ENCODE results near the gene CLTRN.

Gene CLTRN

GRCh38 chrX:15619053-15619755, 45.4 kb downstream of the CLTRN start:
- no peak overlapping the region for H3K4me3 Mint-ChIP-seq
- DNase-seq = no peak
- H3K4me1 Mint-ChIP-seq (ENCODE audit: low read depth) = no peaks in the 10 kb centered on the region
- H3K27ac Mint-ChIP-seq = no peak overlapping the region
- H3K27me3 Mint-ChIP-seq = peaks cover 64% of the 10 kb centered on the region
- no peaks in the 10 kb centered on the region for H3K9me3 Mint-ChIP-seq
- no peaks in the 10 kb centered on the region for H3K36me3 Mint-ChIP-seq (ENCODE audit: low read depth)

- Mint-ChIP-seq H3K9me3 (no peaks in the 10 kb centered on the region), H3K27ac (no peak overlapping the region), H3K36me3 (ENCODE audit: low read depth) (no peaks in the 10 kb centered on the region), H3K4me1 (ENCODE audit: low read depth) (no peaks in the 10 kb centered on the region), H3K4me3 (no peak overlapping the region), H3K27me3 (peaks cover 64% of the 10 kb centered on the region)
- no peak for DNase-seq
These were observed 47.5 kb downstream of the CLTRN start for GRCh38 chrX:15617111-15617510.

- H3K27me3 Mint-ChIP-seq = peaks cover 65% of the 10 kb centered on the region
- DNase-seq = no peak
These were observed 48.1 kb downstream of the CLTRN start for GRCh38 chrX:15616531-15616930.

GRCh38 chrX:15607067-15607466, 57.5 kb downstream of the CLTRN start:
- H3K4me3 Mint-ChIP-seq = no peak overlapping the region
- no peak overlapping the region for H3K27ac Mint-ChIP-seq
- no peaks in the 10 kb centered on the region for H3K4me1 Mint-ChIP-seq (ENCODE audit: low read depth)
- peaks cover 1% of the 10 kb centered on the region for H3K9me3 Mint-ChIP-seq
- H3K36me3 Mint-ChIP-seq (ENCODE audit: low read depth) = no peaks in the 10 kb centered on the region
- H3K27me3 Mint-ChIP-seq = peaks cover 68% of the 10 kb centered on the region
- DNase-seq = no peak

More at GRCh38 chrX:15616531-15616930, 48.1 kb downstream of the CLTRN start:
- Mint-ChIP-seq H3K9me3 (no peaks in the 10 kb centered on the region), H3K36me3 (ENCODE audit: low read depth) (no peaks in the 10 kb centered on the region), H3K4me1 (ENCODE audit: low read depth) (no peaks in the 10 kb centered on the region), H3K27ac (no peak overlapping the region), H3K4me3 (no peak overlapping the region)

GRCh38 chrX:15606136-15606535, 58.5 kb downstream of the CLTRN start:
- H3K36me3 Mint-ChIP-seq (ENCODE audit: low read depth) = no peaks in the 10 kb centered on the region
- peaks cover 65% of the 10 kb centered on the region for H3K27me3 Mint-ChIP-seq
- no peaks in the 10 kb centered on the region for H3K4me1 Mint-ChIP-seq (ENCODE audit: low read depth)
- H3K4me3 Mint-ChIP-seq = no peak overlapping the region
- H3K27ac Mint-ChIP-seq = no peak overlapping the region
- no peak for DNase-seq
- peaks cover 1% of the 10 kb centered on the region for H3K9me3 Mint-ChIP-seq

- Mint-ChIP-seq H3K27ac (no peak overlapping the region), H3K36me3 (ENCODE audit: low read depth) (no peaks in the 10 kb centered on the region), H3K4me3 (no peak overlapping the region), H3K27me3 (peaks cover 63% of the 10 kb centered on the region), H3K4me1 (ENCODE audit: low read depth) (no peaks in the 10 kb centered on the region), H3K9me3 (no peaks in the 10 kb centered on the region)
- no peak for DNase-seq
These were observed 59.4 kb downstream of the CLTRN start for GRCh38 chrX:15605226-15605625.

GRCh38 chrX:15602761-15603160, 61.8 kb downstream of the CLTRN start:
- Mint-ChIP-seq H3K4me3 (no peak overlapping the region), H3K9me3 (no peaks in the 10 kb centered on the region), H3K27me3 (peaks cover 56% of the 10 kb centered on the region), H3K4me1 (ENCODE audit: low read depth) (no peaks in the 10 kb centered on the region), H3K27ac (no peak overlapping the region), H3K36me3 (ENCODE audit: low read depth) (no peaks in the 10 kb centered on the region)
- no peak for DNase-seq

- Mint-ChIP-seq H3K27ac (no peak overlapping the region), H3K4me1 (ENCODE audit: low read depth) (no peaks in the 10 kb centered on the region), H3K9me3 (no peaks in the 10 kb centered on the region), H3K4me3 (no peak overlapping the region), H3K36me3 (ENCODE audit: low read depth) (no peaks in the 10 kb centered on the region), H3K27me3 (peaks cover 59% of the 10 kb centered on the region)
- DNase-seq = no peak
These were observed 62.7 kb downstream of the CLTRN start for GRCh38 chrX:15601932-15602331.

GRCh38 chrX:15600745-15601144, 63.9 kb downstream of the CLTRN start, which contains the start of gene ACE2:
ACE2 (minus strand) TSS chrX:15600960; CDS start chrX:15600911, 49 bp downstream.
- Mint-ChIP-seq H3K4me1 (ENCODE audit: low read depth) (no peaks in the 10 kb centered on the region), H3K4me3 (no peak within 1 kb of the TSS), H3K27me3 (peaks cover 58% of the 10 kb centered on the region), H3K27ac (no peak within 1 kb of the TSS), H3K36me3 (ENCODE audit: low read depth) (no peaks in the 10 kb centered on the region), H3K9me3 (no peaks in the 10 kb centered on the region)
- no peak for DNase-seq

- DNase-seq = no peak
- H3K27ac Mint-ChIP-seq = no peak overlapping the region
- H3K36me3 Mint-ChIP-seq (ENCODE audit: low read depth) = no peaks in the 10 kb centered on the region
- H3K9me3 Mint-ChIP-seq = no peaks in the 10 kb centered on the region
- H3K4me3 Mint-ChIP-seq = no peak overlapping the region
- peaks cover 56% of the 10 kb centered on the region for H3K27me3 Mint-ChIP-seq
- H3K4me1 Mint-ChIP-seq (ENCODE audit: low read depth) = no peaks in the 10 kb centered on the region
These were observed 64.6 kb downstream of the CLTRN start for GRCh38 chrX:15600049-15600448.

GRCh38 chrX:15599461-15599860, 65.1 kb downstream of the CLTRN start:
- DNase-seq = no peak
- Mint-ChIP-seq H3K9me3 (no peaks in the 10 kb centered on the region), H3K27me3 (peaks cover 58% of the 10 kb centered on the region), H3K36me3 (ENCODE audit: low read depth) (no peaks in the 10 kb centered on the region), H3K4me3 (no peak overlapping the region), H3K27ac (no peak overlapping the region), H3K4me1 (ENCODE audit: low read depth) (no peaks in the 10 kb centered on the region)

- Mint-ChIP-seq H3K27ac (no peak overlapping the region), H3K4me3 (no peak overlapping the region), H3K27me3 (peaks cover 60% of the 10 kb centered on the region), H3K9me3 (no peaks in the 10 kb centered on the region), H3K36me3 (ENCODE audit: low read depth) (no peaks in the 10 kb centered on the region), H3K4me1 (ENCODE audit: low read depth) (no peaks in the 10 kb centered on the region)
- no peak for DNase-seq
These were observed 66.6 kb downstream of the CLTRN start for GRCh38 chrX:15598026-15598425.

- no peak for DNase-seq
- H3K4me1 Mint-ChIP-seq (ENCODE audit: low read depth) = no peaks in the 10 kb centered on the region
- no peaks in the 10 kb centered on the region for H3K36me3 Mint-ChIP-seq (ENCODE audit: low read depth)
- no peak overlapping the region for H3K4me3 Mint-ChIP-seq
- H3K27me3 Mint-ChIP-seq = peaks cover 64% of the 10 kb centered on the region
- no peak overlapping the region for H3K27ac Mint-ChIP-seq
- no peaks in the 10 kb centered on the region for H3K9me3 Mint-ChIP-seq
These were observed 70.2 kb downstream of the CLTRN start for GRCh38 chrX:15594371-15594770.

- Mint-ChIP-seq H3K27me3 (peaks cover 56% of the 10 kb centered on the region), H3K36me3 (ENCODE audit: low read depth) (no peaks in the 10 kb centered on the region), H3K9me3 (no peaks in the 10 kb centered on the region), H3K4me3 (no peak overlapping the region), H3K4me1 (ENCODE audit: low read depth) (no peaks in the 10 kb centered on the region), H3K27ac (no peak overlapping the region)
- DNase-seq = no peak
These were observed 84.5 kb downstream of the CLTRN start for GRCh38 chrX:15579778-15580747.
